HCT116 (cell line): ENCODE measurements around the gene EBP. TPM values are rescaled to one million over a fixed set of nuclear protein-coding genes. Genes with fewer than 3 reads are reported as not detected.

Experiments used
- ATAC-seq: fragments of 200-7000 bp; cut with Tn5 transposase; 2 replicates; pipeline ENCODE4 v1.9.1; 2020; ENCODE audit warnings: mild to moderate bottlenecking, moderate library complexity
- BruUV-seq: library from RNA; stranded (reverse); fragments of 400-500 nt; replicated peaks from 2 replicates; lab custom pipeline; 2021; lab: Mats Ljungman, UMichigan
- CTCF ChIA-PET: fragments of 300-600 bp; sonication (Branson Sonifier 250); formaldehyde crosslinking; loops from one replicate; lab custom pipeline; 2021; ENCODE audit warnings: antibody characterized with exemption; lab: Charles Lee
- POLR2A ChIA-PET: fragments of 300-600, 350-600 bp; sonication (Branson Sonifier 250); formaldehyde crosslinking; loops from one replicate; lab custom pipeline; 2021; ENCODE audit warnings: antibody characterized with exemption; lab: Charles Lee
- RAD21 ChIA-PET, 2 experiments: fragments of 300-600 bp; sonication (Branson Sonifier 250); formaldehyde crosslinking; loops; one replicate each; lab custom pipeline; 2023; ENCODE audit warnings: low total read pairs in 2 of 2; ENCODE audit not compliant: uncharacterized antibody in 2 of 2, unreplicated experiment in 2 of 2, low non-redundant PET in 1 of 2; lab: Charles Lee
- DNase-seq: peaks from one replicate; pipeline ENCODE4 v3.0.0-alpha.2; 2010; ENCODE audit warnings: low read depth, low spot score
- H2AFZ ChIP-seq: fragments of 200-600 bp; shearing (Covaris generic), sonication (generic); 2 replicates; pipeline ENCODE4 v1.6.1; 2017; ENCODE audit warnings: low read depth, mixed run types, mixed read lengths, antibody characterized with exemption, low read length; ENCODE audit not compliant: poor library complexity, severe bottlenecking
- H3K27ac ChIP-seq: 2 replicates; pipeline ENCODE4 v1.5.1; 2012; ENCODE audit warnings: low read depth, low read length
- H3K27me3 ChIP-seq: fragments of 200-600 bp; sonication (generic); 2 replicates; pipeline ENCODE4 v1.6.1; 2016; ENCODE audit warnings: mixed run types, low read length, mixed read lengths; ENCODE audit not compliant: insufficient read depth
- H3K36me3 ChIP-seq, 2 experiments: fragments of 200-500 bp in 1 of 2; fragments of 200-600 bp in 1 of 2; sonication (Bioruptor generic) in 1 of 2; sonication (generic) in 1 of 2; 2 replicates each; pipeline versions ENCODE4 v1.5.1 to v1.6.1; 2014 to 2016; ENCODE audit warnings: low read length in 2 of 2, inconsistent platforms in 1 of 2, mixed read lengths in 1 of 2, mixed run types in 1 of 2; ENCODE audit not compliant: insufficient read depth in 2 of 2, control insufficient read depth in 1 of 2
- H3K4me1 ChIP-seq, 2 experiments: fragments of 200-600 bp in 1 of 2; sonication (generic) in 1 of 2; 2 replicates each; pipeline versions ENCODE4 v1.5.1 to v1.6.1; 2012 to 2017; ENCODE audit warnings: low read length in 2 of 2, inconsistent platforms in 1 of 2, mild to moderate bottlenecking in 1 of 2, mixed read lengths in 1 of 2, mixed run types in 1 of 2, moderate library complexity in 1 of 2; ENCODE audit not compliant: insufficient read depth in 2 of 2, control insufficient read depth in 1 of 2
- H3K4me2 ChIP-seq: fragments of 200-600 bp; sonication (generic); 2 replicates; pipeline ENCODE4 v1.6.1; 2017; ENCODE audit warnings: mixed run types, low read length, mixed read lengths
- H3K4me3 ChIP-seq, 2 experiments: fragments of 200-600 bp in 1 of 2; sonication (generic) in 1 of 2; replicated peaks in 1 of 2; 2 replicates each; pipeline ENCODE4 v1.5.1; 2011 to 2016; ENCODE audit warnings: low read length in 2 of 2, control low read depth in 1 of 2, low read depth in 1 of 2, mild to moderate bottlenecking in 1 of 2, mixed read lengths in 1 of 2, mixed run types in 1 of 2
- H3K79me2 ChIP-seq: fragments of 200-600 bp; sonication (generic); 2 replicates; pipeline ENCODE4 v1.6.1; 2017; ENCODE audit warnings: mild to moderate bottlenecking, mixed run types, low read length, moderate library complexity, mixed read lengths; ENCODE audit not compliant: insufficient read depth
- H3K9ac ChIP-seq: fragments of 200-600 bp; sonication (generic); 2 replicates; pipeline ENCODE4 v1.6.1; 2016; ENCODE audit warnings: low read length, mixed read lengths
- H3K9me2 ChIP-seq: fragments of 200-600 bp; sonication (generic), shearing (Covaris generic); 2 replicates; pipeline ENCODE4 v1.6.1; 2017; ENCODE audit warnings: mixed run types, mild to moderate bottlenecking, moderate library complexity; ENCODE audit not compliant: insufficient read depth
- H3K9me3 ChIP-seq, 2 experiments: fragments of 200-500 bp in 1 of 2; fragments of 200-600 bp in 1 of 2; sonication (Bioruptor generic) in 1 of 2; sonication (generic) in 1 of 2; 2 replicates each; pipeline ENCODE4 v1.6.1; 2014 to 2017; ENCODE audit warnings: low read length in 2 of 2, mixed read lengths in 2 of 2, inconsistent platforms in 1 of 2, low read depth in 1 of 2, mild to moderate bottlenecking in 1 of 2, mixed run types in 1 of 2, moderate library complexity in 1 of 2; ENCODE audit not compliant: control insufficient read depth in 1 of 2, insufficient read depth in 1 of 2
- H4K20me1 ChIP-seq: fragments of 200-600 bp; sonication (generic), shearing (Covaris generic); 2 replicates; pipeline ENCODE4 v1.6.1; 2017; ENCODE audit warnings: mixed run types, mild to moderate bottlenecking, moderate library complexity; ENCODE audit not compliant: insufficient read depth
- CBX3 ChIP-seq: IDR thresholded peaks from 2 replicates; pipeline ENCODE4 v1.6.1; 2012; ENCODE audit warnings: low read depth
- ELF1 ChIP-seq: IDR thresholded peaks from 2 replicates; pipeline ENCODE4 v1.6.1; 2012; ENCODE audit warnings: low read depth, borderline replicate concordance
- EZH2 ChIP-seq: fragments of 200-600 bp; sonication (generic); IDR thresholded peaks from 2 replicates; pipeline ENCODE4 v1.6.1; 2017; ENCODE audit warnings: antibody characterized with exemption, mixed run types
- FOSL1 ChIP-seq: IDR thresholded peaks from 2 replicates; pipeline ENCODE4 v1.6.1; 2012; ENCODE audit warnings: low read depth
- JUND ChIP-seq: IDR thresholded peaks from 2 replicates; pipeline ENCODE4 v1.6.1; 2012
- RAD21 ChIP-seq: IDR thresholded peaks from 2 replicates; pipeline ENCODE4 v1.6.1; 2012; ENCODE audit warnings: low read depth, mild to moderate bottlenecking
- ZBTB33 ChIP-seq: IDR thresholded peaks from 2 replicates; pipeline ENCODE4 v1.6.1; 2011; ENCODE audit warnings: mild to moderate bottlenecking, low read length, moderate library complexity; ENCODE audit not compliant: insufficient replicate concordance; ENCODE audit errors: extremely low read depth
- ZNF274 ChIP-seq: fragments of 200-500 bp; sonication (Bioruptor generic); IDR thresholded peaks from 2 replicates; pipeline ENCODE4 v1.6.1; 2014; ENCODE audit warnings: mild to moderate bottlenecking, low read depth, low read length, inconsistent platforms
- intact Hi-C: fragments of 100-400 bp; cut with micrococcal nuclease; formaldehyde crosslinking; loops from 2 replicates; pipeline ENCODE4 v1.10.0; 2022
- total RNA-seq: library from RNA; stranded (reverse); gene quantifications from one replicate; pipeline ENCODE4 v1.2.1, GENCODE V29; 2021; ENCODE audit not compliant: unreplicated experiment

Gene EBP
- total RNA-seq, 1 experiment from 2014 or later = 93.8 TPM

DNA sequence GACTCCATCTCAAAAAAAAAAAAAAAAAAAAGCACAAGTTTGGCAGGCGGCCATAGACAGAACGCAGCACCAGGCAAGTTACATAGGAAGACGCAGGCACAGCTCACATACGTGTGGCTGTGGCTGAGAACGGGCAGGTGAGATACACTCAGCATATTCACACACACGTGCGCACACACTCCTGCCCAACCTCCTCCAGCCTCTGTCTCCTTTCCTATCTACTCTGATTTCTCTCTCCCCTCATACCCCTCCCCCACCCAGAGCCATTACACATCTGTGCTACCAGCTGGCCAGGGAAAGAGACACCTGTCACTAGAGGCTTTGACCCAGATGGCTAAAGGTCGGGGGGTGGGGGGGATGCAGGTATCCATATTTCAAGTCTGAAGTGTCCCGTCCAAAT lies 49.4 kb upstream of the EBP start:
- no peak overlapping the region for H3K4me3 ChIP-seq
- H3K27ac ChIP-seq = no peak overlapping the region
- H3K9me2 ChIP-seq = no peaks in the 10 kb centered on the region
- ATAC-seq (no peak), DNase-seq (no peak)
- ChIA-PET CTCF (no interaction called here), POLR2A (no interaction called here), RAD21 (no interaction called here)
- no peaks in the 10 kb centered on the region for H3K36me3 ChIP-seq
- H3K79me2 ChIP-seq = peaks cover 30% of the 10 kb centered on the region
- no peak overlapping the region for H3K9ac ChIP-seq
- intact Hi-C loops = loop anchor here (10.0 kb wide), 1 partner anchor 103 kb away; the partner anchor contains the start of gene RBM3
- no peaks in the 10 kb centered on the region for H3K27me3 ChIP-seq
- H3K4me2 ChIP-seq = no peak overlapping the region
- no peak overlapping the region for H2AFZ ChIP-seq
- H3K9me3 ChIP-seq = no peaks in the 10 kb centered on the region
- no peaks in the 10 kb centered on the region for H4K20me1 ChIP-seq
- no peak for TF ChIP-seq FOSL1
- H3K4me1 ChIP-seq = peaks cover 8 to 37% of the 10 kb centered on the region in 2 experiments; a peak in 3 of 4 replicates
- no TSS peak for BruUV-seq

- Histone ChIP-seq H3K4me1 (peaks cover 8 to 32% of the 10 kb centered on the region in 2 experiments; a peak in 3 of 4 replicates), H3K9me3 (no peaks in the 10 kb centered on the region), H3K9ac (no peak overlapping the region), H2AFZ (no peak overlapping the region), H3K4me2 (no peak overlapping the region), H4K20me1 (no peaks in the 10 kb centered on the region), H3K4me3 (no peak overlapping the region), H3K9me2 (no peaks in the 10 kb centered on the region), H3K79me2 (peaks cover 31% of the 10 kb centered on the region), H3K27me3 (no peaks in the 10 kb centered on the region), H3K27ac (no peak overlapping the region), H3K36me3 (no peaks in the 10 kb centered on the region; a peak in 1 of 4 replicates)
- ChIA-PET CTCF (interaction anchor here (1.7 kb wide), 1 partner anchor 67 kb away, joined by 7 read pairs; the partner anchor contains the start of gene TBC1D25), POLR2A (no interaction called here), RAD21 (no interaction called here)
- no peak for TF ChIP-seq ZNF274
- no peak for TF ChIP-seq CBX3
- no peak for TF ChIP-seq RAD21
- TF ChIP-seq EZH2 = no peak
- no peak for TF ChIP-seq ZBTB33
- TF ChIP-seq ELF1 = no peak
- no peak for TF ChIP-seq JUND
- BruUV-seq = no TSS peak
- ATAC-seq = no peak
- no peak for DNase-seq
- intact Hi-C loops = loop anchor here (10.0 kb wide), 1 partner anchor 102 kb away; the partner anchor contains the start of gene RBM3
These were observed 48.5 kb upstream of the EBP start for GRCh38 chrX:48472851-48473703.
